GM19328 (cell line): Measurements from ENCODE around the gene CIDEA.

Experiments used
- ATAC-seq: cut with Tn5 transposase; IDR thresholded peaks from one replicate; pipeline ENCODE4 v1.9.1; 2021; ENCODE audit warnings: mild to moderate bottlenecking, moderate library complexity; ENCODE audit not compliant: unreplicated experiment

Gene CIDEA

GRCh38 chr18:12271376-12272235 is 17.4 kb downstream of the CIDEA start:
- no peak for ATAC-seq

DNA sequence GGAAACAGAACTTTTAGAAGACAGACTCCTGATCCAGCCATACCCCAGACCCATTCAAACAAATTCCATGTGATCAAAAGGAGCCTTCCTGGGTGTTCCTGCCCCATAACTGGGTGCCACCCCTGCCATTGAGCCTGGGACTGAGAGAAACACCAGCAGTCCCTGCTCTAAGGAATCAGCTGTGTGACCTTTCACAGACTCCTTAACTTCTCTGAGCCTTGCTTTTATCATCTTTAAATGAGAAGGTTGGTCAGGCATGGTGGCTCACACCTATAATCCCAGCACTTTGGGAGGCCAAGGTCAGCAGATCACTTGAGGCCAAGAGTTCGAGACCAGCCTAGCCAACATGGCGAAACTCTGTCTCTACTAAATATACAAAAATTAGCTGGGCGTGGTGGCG is 20.6 kb downstream of the CIDEA start:
- no peak for ATAC-seq

DNA sequence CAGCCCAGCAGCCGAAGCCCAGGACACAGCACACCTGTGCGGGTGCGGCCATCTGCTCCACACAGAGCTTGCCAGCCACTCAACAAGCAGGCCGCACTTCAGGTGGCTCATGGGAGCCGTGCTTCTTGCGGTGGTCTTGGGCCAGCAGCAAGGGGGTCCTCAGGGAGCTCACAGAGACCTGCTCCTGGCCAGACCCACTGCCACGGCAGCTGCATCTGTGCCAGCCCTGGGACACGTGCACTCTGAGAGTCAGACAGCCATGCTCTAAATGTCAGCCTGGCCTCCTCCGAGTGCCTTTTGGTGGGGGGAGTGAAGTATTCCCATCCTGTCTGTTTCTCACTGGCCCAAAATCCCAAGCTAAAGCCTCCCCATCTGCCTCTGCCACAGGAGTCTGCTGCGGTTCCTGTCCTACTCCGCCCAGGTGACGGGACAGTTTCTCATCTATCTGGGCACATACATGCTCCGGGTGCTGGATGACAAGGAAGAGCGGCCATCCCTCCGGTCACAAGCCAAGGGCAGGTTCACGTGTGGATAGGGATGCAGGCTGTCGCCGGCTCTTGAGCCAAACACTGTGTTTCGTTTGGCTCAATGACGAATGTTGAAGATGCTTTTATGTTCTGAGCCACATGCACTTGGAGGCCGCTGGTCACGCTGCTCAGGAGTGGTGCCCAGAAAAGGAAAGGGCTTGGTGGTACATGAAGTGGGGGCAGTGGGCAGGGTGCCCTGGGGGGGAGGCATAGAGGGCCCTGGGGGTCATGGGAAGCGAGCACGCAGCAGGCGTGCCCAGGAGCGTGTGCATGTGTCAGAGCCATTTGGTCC is 22.8 kb downstream of the CIDEA start:
- ATAC-seq: no peak

DNA sequence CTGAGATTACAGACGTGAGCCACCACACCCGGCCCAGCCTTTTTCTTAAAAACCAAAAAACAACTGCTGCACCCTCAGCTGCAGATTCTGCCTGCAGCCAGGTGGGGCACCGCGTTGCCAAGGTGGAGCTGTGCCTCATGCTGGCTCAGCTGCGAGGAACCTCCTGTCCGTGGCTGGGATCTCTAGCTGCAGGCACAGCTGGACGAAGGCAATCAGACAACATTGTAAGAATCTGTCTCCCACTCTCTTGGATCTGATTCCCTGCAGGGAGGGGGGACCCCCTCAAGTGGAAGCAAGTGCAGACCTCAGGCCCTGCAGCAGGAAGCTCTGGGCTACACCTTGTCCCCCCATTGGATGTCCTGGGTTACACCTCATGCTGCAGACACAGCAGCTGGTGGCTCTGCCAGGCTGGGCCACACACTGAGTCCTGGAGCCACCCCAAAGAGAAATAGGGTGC is 24.1 kb downstream of the CIDEA start:
- ATAC-seq: no peak

GRCh38 chr18:12278741-12279682 is 24.9 kb downstream of the CIDEA start:
- ATAC-seq: no peak

DNA sequence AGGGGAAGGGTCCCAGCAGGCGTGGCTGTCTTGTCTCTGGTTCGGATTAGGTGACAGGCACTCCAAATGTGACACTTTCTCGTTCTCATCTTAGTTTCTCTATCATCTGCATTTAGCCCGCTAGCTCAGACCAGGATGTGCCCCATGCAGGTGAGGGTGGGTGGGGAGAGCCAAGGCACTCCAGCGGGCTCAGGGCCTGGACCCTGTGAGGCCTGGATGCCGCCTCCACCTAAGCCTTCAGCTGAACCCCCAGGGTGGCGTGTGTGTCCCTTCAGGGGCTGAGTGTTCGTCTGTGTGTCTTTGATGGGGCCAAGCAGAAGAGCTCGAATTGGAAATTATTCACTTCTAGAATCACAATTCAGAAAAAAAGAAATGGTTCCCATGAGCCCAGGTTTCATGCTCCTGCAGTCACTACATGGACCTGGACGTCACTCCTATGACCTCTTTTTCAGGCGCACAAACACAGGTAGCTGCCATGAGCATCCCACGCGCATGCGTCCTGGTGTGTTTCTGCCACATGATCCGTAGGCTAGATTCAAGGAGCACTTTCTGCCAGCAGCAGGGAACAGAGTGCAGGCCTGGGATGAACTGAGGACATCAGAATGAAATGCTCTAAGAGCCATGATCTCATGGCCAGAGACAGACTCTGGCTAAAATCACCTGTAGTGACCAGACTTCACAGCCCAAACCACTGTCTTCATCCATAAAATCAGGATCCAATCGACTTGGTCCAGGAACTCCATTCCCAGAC is 25.8 kb downstream of the CIDEA start:
- no peak for ATAC-seq

- ATAC-seq: no peak
Measured at GRCh38 chr18:12281861-12282260, 27.7 kb downstream of the CIDEA start.

GRCh38 chr18:12282442-12283039 is 28.4 kb downstream of the CIDEA start:
- no peak for ATAC-seq

- no peak for ATAC-seq
Measured at GRCh38 chr18:12283256-12283655, 29.1 kb downstream of the CIDEA start.

- no peak for ATAC-seq
Measured at GRCh38 chr18:12283666-12284065, 29.5 kb downstream of the CIDEA start.

- no peak for ATAC-seq
Measured at GRCh38 chr18:12287131-12287681, 33.0 kb downstream of the CIDEA start.

DNA sequence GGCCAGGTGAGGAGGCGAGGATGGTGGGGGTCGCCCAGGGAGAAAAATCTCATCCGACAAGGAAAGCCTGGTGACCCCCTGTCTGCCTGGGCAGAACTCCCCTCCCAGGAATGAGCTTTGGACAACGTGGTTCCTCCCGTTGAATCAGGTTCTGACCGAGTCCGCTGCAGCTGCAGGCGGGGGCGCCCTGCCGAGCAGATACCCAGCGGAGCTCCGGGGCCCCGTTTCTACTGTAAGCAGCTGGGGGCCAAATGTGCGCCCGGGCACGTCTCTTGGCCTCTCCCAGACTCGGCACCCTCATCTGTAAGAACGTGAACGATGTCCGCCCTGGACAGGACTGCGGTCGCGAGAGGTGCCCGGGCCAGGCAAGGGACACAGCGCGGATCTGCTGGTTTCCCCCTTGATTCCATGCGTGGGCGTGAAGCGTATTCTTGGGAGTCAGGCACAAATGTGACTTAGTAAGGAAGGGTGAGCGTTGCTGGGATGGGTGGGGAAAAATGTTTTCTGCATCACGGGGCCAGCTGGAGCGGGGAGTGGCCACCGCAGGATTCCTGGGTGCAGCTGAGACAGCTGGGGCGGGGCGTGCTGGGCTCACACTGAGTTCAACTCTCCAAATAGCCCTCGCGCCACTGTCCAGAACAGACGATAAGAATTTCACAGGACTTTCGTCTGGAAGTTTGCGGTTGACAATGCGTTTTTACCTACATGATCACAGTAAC is 33.7 kb downstream of the CIDEA start:
- no peak for ATAC-seq

GRCh38 chr18:12288403-12288755 is 34.2 kb downstream of the CIDEA start:
- no peak for ATAC-seq

GRCh38 chr18:12290086-12290485 is 35.9 kb downstream of the CIDEA start:
- no peak for ATAC-seq

DNA sequence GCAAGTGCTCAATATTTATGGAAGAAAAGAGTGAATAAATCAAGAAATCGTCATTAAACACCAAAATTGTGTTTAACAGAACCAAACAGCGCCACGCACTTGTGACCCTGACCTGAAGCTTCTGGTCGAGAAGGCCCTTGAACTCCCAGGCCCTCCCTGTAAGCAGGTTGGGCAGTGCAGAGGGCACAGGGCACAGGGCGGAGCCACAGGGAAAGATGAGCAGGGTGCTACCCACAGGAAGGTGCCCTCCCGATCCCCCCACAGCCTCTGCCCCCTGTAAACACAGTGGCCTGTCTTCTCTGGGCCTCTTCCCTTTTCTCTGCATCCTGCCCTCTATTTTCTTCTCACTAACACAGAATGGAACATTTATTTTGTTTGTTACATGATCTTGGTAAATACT is 37.0 kb downstream of the CIDEA start:
- no peak for ATAC-seq

DNA sequence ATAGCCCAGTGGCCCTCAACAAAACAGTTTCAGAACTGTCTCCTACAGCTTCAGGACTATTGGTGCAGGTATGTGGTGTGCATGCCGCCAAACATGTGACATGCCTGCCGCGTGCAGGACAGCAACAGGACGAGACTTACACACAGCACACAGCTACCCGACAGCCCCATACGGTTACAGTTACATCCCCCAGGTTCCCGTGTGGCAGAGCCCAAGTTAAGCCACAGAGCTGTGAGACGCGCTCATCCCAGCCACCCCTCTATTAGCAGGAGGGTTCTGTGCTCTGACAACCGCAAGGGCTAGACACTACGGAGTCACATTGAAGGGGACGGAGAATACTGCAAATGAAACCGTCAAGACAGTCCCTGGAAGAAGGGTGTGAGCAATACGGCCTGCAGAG is 37.5 kb downstream of the CIDEA start:
- ATAC-seq: no peak

- no peak for ATAC-seq
Measured at GRCh38 chr18:12293831-12294230, 39.7 kb downstream of the CIDEA start.

DNA sequence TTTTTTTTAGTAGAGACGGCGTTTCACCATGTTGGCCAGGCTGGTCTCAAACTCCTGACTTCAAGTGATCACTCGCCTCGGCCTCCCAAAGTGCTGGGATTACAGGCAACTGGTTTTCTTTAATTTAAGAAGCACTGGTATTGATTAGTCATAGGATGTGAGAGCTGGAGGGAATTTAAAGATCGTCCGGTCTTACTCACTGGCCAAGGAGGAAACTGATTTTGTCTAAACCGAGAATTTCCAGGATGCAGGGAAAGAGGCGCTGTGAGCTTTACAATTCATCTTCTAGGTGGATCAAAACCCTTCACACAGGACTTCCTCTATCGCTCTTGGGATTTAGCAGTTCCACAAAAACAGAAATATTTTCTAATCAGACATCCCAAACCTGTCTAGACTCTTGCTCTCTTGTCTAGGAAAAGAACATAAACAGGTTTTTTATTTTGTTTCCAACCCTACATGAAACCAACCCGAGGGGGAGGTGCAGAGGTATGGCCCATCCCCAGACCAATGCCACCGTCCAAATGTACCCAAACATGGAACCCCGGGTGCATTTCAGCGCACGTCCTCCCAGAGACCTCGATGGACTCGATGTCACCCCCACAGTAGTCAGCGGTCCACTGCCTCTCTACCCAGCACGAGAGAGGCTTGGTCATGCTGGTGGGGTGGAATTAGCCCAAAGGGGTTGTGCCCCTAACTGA is 41.4 kb downstream of the CIDEA start:
- no peak for ATAC-seq

GRCh38 chr18:12296087-12296403 is 41.9 kb downstream of the CIDEA start:
- no peak for ATAC-seq
